Measurements from ENCODE around the gene ELF1. TPM values are rescaled to one million over a fixed set of nuclear protein-coding genes. Genes with fewer than 3 reads are reported as not detected.
"Not testable (repeated sequence)": the region's sequence is repeated elsewhere in the genome, so short reads cannot be mapped to it uniquely, and the experiment has no call there.

The ELF1 gene
- total and polyA plus RNA-seq, 2 donors (not counting 3 experiments of a cell fraction or from before 2014, with no cell fraction given) = 31.8 to 61.2 TPM

- intact Hi-C loops (cut with micrococcal nuclease) (no loop called here), dilution Hi-C loops (cut with MboI; ENCODE audit: extremely low pct_ligation_motif_present, low sequenced_read_pairs) (no loop called here)
- Histone ChIP-seq H3K4me1 (ENCODE audit: control insufficient read depth, extremely low read depth, insufficient read depth, low read length) (peaks cover 10% of the 10 kb centered on the region), H3K27me3 (ENCODE audit: control insufficient read depth in 2 of 2, insufficient read depth in 2 of 2, low read length in 2 of 2) (no peaks in the 10 kb centered on the region), H3K79me2 (ENCODE audit: control insufficient read depth, insufficient read depth, low read length) (no peaks in the 10 kb centered on the region), H3K9me3 (replicated peaks; ENCODE audit: control insufficient read depth, insufficient read depth, low read length) (no peaks in the 10 kb centered on the region), H4K20me1 (replicated peaks; ENCODE audit: control insufficient read depth, extremely low read depth, insufficient read depth, low read length) (no peaks in the 10 kb centered on the region), H3K27ac (ENCODE audit: insufficient read depth, low read depth, low read length) (no peak overlapping the region), H3K4me2 (ENCODE audit: insufficient read depth, low read length) (no peak overlapping the region), H2AFZ (ENCODE audit: low read depth, low read length) (no peak overlapping the region), H3K9me1 (replicated peaks; ENCODE audit: control insufficient read depth, extremely low read depth, insufficient read depth, low read length) (no peaks in the 10 kb centered on the region), H3K4me3 (replicated peaks in 1 of 3; ENCODE audit: insufficient read depth in 1 of 3, low read depth in 1 of 3, low read length in 3 of 3) (no peak overlapping the region), H3K36me3 (ENCODE audit: control insufficient read depth in 2 of 2, extremely low read depth in 1 of 2, insufficient read depth in 2 of 2, low read length in 2 of 2) (no peaks in the 10 kb centered on the region), H3K9ac (replicated peaks; ENCODE audit: extremely low read depth, insufficient read depth, low read length) (no peak overlapping the region)
- BruUV-seq (replicated peaks) = no TSS peak
- no peak for TF ChIP-seq JUN (IDR thresholded peaks at IDR 0.05; ENCODE audit: borderline replicate concordance, insufficient read depth, insufficient read length, low read depth)
- no peak for TF ChIP-seq POLR2AphosphoS5 (IDR thresholded peaks at IDR 0.05; ENCODE audit: insufficient read depth, low read depth, low read length)
- no peak for TF ChIP-seq FOS (IDR thresholded peaks at IDR 0.05; ENCODE audit: borderline replicate concordance, insufficient read depth, low read length)
- TF ChIP-seq POLR2A (IDR thresholded peaks at IDR 0.05; ENCODE audit: low read depth, low read length) = no peak
- TF ChIP-seq MAX (IDR thresholded peaks at IDR 0.05; ENCODE audit: insufficient read depth, insufficient read length) = no peak
- TF ChIP-seq, protein P1, sequence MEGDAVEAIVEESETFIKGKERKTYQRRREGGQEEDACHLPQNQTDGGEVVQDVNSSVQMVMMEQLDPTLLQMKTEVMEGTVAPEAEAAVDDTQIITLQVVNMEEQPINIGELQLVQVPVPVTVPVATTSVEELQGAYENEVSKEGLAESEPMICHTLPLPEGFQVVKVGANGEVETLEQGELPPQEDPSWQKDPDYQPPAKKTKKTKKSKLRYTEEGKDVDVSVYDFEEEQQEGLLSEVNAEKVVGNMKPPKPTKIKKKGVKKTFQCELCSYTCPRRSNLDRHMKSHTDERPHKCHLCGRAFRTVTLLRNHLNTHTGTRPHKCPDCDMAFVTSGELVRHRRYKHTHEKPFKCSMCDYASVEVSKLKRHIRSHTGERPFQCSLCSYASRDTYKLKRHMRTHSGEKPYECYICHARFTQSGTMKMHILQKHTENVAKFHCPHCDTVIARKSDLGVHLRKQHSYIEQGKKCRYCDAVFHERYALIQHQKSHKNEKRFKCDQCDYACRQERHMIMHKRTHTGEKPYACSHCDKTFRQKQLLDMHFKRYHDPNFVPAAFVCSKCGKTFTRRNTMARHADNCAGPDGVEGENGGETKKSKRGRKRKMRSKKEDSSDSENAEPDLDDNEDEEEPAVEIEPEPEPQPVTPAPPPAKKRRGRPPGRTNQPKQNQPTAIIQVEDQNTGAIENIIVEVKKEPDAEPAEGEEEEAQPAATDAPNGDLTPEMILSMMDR (IDR thresholded peaks at IDR 0.05; ENCODE audit: extremely low read depth in 1 of 2, insufficient read depth in 1 of 2, low read depth in 1 of 2, low read length in 2 of 2) = no peak
- no peak for TF ChIP-seq GATA2 (IDR thresholded peaks at IDR 0.05; ENCODE audit: insufficient read depth, insufficient read length, low read depth, low read length)
- TF ChIP-seq MYC (IDR thresholded peaks at IDR 0.05; ENCODE audit: low read depth, low read length) = no peak
- TF ChIP-seq EZH2 (IDR thresholded peaks at IDR 0.05; ENCODE audit: borderline replicate concordance, low read depth, low read length, severe bottlenecking) = no peak
- no peak for DNase-seq (ENCODE audit: low read depth, low spot score)
- FAIRE-seq = no peak
- ChIA-PET CTCF (no interaction called here), POLR2A (no interaction called here)
These were observed 102.7 kb downstream of the ELF1 start for GRCh38 chr13:40916207-40916998.

DNA sequence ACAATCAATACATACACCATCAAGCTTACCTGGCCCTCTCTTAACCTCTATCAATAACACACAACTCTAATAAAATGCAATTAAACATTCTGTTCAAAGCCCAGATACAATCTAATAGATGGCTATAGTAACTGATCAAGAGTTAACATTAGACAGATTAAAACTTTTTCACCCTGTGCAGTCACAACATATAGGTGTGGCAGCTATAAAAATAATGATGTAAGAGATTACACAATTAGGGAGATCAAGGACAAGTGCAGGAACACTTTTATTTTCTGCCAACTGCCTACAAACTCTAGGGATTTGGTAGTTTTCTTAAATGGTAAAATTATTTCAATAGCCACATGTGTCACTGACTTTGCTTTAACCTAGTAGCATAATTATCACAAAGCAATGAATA lies 104.3 kb downstream of the ELF1 start:
- intact Hi-C loops (cut with micrococcal nuclease); H3K4me3 ChIP-seq (replicated peaks in 1 of 3; ENCODE audit: insufficient read depth in 1 of 3, low read depth in 1 of 3, low read length in 3 of 3); H2AFZ ChIP-seq (ENCODE audit: low read depth, low read length); dilution Hi-C loops (cut with MboI; ENCODE audit: extremely low pct_ligation_motif_present, low sequenced_read_pairs); H3K4me1 ChIP-seq (ENCODE audit: control insufficient read depth, extremely low read depth, insufficient read depth, low read length); H3K36me3 ChIP-seq (ENCODE audit: control insufficient read depth in 2 of 2, extremely low read depth in 1 of 2, insufficient read depth in 2 of 2, low read length in 2 of 2); H3K9me1 ChIP-seq (replicated peaks; ENCODE audit: control insufficient read depth, extremely low read depth, insufficient read depth, low read length); POLR2A ChIA-PET; H3K9ac ChIP-seq (replicated peaks; ENCODE audit: extremely low read depth, insufficient read depth, low read length); DNase-seq (ENCODE audit: low read depth, low spot score); H3K79me2 ChIP-seq (ENCODE audit: control insufficient read depth, insufficient read depth, low read length); H3K27ac ChIP-seq (ENCODE audit: insufficient read depth, low read depth, low read length); H3K9me3 ChIP-seq (replicated peaks; ENCODE audit: control insufficient read depth, insufficient read depth, low read length); H3K27me3 ChIP-seq (ENCODE audit: control insufficient read depth in 2 of 2, insufficient read depth in 2 of 2, low read length in 2 of 2); H4K20me1 ChIP-seq (replicated peaks; ENCODE audit: control insufficient read depth, extremely low read depth, insufficient read depth, low read length); H3K4me2 ChIP-seq (ENCODE audit: insufficient read depth, low read length); CTCF ChIA-PET; BruUV-seq (replicated peaks); FAIRE-seq: not testable (repeated sequence)
